Activated naive CD4-positive, alpha-beta T cell treated with anti-CD3 and anti-CD28 coated beads, Interleukin-2, amount 50 U/mL, for 16 hours (primary cell): ENCODE data around the gene VIPR2.

Experiments
- DNase-seq: peaks from one replicate; pipeline ENCODE4 v3.0.0-alpha.2; 2020

Gene VIPR2

DNA sequence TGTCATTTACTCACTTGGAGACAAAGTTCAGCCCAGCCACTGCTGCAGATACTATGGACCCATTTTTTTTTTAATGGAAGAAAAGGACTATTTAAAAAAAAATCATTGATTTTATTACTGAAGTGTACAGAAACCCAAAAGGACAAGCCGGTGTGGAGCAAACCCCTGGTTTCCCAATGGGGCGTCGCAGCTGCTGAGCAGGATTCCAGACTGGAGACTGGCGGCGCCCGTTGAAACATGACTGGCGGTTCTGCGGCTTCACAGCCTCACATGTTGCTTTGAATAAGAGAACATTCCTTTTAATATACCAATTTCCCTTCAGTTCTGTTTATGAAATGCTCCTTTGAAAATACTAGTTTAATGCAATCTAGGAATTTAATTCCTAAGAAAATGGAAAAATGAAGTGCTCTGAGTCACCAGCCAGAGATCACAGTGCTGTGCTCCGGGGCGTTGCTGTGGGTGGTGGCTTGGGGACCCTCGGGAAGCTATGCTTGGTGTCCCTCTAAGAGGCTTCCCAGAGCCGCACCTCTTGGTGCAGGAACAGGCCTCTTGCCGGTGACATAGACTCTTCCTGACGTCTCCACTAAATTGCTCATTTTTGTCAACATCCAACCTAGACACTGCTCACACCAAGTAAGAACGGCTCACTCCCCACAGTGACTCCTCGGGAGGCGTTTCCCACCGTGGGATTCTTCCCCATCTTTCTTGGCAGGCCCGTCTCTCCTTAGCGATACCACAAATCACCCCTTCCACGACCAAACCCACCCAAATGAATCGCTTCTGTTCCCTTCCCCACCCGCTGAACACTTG is 12.0 kb upstream of the VIPR2 start:
- no peak for DNase-seq

- no peak for DNase-seq
Measured at GRCh38 chr7:159155410-159155809, 10.7 kb upstream of the VIPR2 start.

GRCh38 chr7:159154243-159154642 is 9.6 kb upstream of the VIPR2 start:
- no peak for DNase-seq

- no peak for DNase-seq
Measured at GRCh38 chr7:159153511-159153910, 8.8 kb upstream of the VIPR2 start.

- DNase-seq, result no peak
Measured at GRCh38 chr7:159152816-159153215, 8.1 kb upstream of the VIPR2 start.

- DNase-seq, result no peak
Measured at GRCh38 chr7:159151231-159151630, 6.6 kb upstream of the VIPR2 start.

DNA sequence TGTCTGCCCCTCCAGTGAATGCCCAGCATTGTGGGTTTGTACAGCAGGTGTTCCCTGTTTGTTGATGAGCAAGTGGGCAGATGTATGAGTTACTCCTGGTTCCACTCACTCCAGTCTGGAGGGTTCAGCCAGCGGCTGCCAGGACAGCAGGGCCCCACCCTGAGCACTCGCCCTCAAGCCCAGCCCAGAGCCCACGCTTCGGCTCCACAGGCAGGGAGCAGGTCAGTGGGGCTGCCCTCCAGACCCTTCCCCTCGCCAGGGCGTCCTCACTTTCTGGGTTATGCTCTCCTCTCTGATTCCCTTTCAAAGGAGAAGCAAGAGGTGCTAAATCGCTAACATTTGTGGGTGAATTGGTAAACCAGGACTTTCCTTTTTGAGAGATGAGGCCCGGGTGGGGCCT is 4.8 kb upstream of the VIPR2 start:
- DNase-seq, result no peak

DNA sequence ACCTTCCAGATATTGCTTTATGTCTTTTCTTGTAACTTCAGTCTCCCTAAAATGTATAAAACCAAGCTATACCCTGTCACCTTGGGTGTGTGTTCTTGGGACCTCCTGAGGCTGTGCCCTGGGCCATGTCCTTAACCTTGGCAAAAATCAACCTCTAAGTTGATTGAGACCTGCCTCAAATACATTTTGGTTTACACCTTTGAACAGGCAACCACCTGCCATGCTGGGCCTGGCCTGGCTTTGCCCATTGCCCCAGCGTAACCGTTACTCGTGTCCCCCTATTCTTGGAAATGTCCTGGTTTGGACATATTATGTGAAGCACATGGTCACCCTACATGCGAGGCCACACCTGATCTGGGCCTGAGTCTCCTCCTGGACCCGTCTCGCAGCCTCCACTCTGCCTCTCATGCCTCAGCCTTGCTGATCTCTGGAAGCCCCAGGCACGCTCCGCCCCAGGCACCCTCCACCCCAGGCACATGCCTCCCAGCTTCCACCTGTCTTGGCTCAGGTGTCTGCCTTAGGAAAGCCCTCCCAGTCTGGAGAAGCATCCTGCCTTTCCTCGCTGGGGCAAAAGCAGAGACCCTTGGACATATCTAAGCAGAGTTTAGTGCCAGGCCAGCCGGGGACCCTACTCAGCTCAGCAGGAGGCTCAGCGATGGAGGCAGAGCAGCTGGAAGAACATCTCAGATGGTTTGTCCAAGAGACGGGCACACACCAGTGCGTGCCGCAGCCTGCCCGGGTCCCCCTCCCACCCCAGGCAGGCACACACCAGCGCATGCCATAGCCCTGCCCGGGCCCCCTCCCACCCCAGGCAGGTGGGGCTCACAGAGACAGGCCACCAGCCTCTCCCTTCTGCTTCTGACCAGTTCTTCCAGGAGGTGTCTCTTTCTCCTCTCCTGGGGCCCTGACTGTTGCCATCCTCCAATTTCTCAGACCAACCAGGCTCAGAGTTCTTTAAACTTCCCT is 4.0 kb upstream of the VIPR2 start:
- no peak for DNase-seq

DNA sequence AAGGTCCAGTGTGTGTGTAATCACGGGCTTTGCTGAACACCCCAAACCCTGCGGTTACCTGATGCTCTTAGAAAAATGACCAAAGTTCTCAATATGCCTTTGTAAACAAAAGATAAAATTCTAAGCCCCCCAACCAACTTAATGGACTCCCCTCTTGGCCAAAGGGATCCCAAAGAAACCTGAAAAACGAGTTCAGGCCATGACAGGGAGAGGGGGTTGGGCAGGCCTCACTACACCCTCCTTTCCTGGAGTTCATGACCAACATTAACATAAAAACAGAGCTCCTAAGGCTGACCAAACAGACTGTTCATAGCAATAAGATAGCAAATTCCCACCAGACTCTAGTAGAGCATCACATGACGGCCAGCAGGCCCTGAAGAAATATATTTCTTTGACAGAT is 3.0 kb upstream of the VIPR2 start:
- no peak for DNase-seq

DNA sequence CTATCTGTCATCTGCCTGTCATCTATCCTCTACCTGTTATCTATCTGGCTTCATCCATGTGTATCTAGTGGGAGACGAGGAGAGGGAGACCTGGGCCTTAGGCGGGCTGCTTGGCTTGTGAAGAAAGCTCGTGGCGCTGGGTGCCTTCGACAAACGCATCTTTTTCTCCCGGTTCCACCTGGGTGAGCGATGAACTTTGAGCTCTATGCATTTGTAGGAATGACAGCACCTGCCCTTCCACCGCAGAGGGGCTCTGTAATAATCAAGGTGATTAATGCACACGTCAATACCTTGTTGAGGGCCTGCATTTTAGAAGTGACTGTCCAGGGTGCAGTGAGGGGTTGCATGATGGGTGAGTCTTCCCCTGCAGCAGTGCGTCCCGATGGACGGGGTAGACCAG is 2.6 kb upstream of the VIPR2 start:
- DNase-seq, result no peak

GRCh38 chr7:159146084-159146858 is 1.6 kb upstream of the VIPR2 start:
- DNase-seq, result no peak

- no peak for DNase-seq
Measured at GRCh38 chr7:159145490-159145855, 806 bp upstream of the VIPR2 start.

DNA sequence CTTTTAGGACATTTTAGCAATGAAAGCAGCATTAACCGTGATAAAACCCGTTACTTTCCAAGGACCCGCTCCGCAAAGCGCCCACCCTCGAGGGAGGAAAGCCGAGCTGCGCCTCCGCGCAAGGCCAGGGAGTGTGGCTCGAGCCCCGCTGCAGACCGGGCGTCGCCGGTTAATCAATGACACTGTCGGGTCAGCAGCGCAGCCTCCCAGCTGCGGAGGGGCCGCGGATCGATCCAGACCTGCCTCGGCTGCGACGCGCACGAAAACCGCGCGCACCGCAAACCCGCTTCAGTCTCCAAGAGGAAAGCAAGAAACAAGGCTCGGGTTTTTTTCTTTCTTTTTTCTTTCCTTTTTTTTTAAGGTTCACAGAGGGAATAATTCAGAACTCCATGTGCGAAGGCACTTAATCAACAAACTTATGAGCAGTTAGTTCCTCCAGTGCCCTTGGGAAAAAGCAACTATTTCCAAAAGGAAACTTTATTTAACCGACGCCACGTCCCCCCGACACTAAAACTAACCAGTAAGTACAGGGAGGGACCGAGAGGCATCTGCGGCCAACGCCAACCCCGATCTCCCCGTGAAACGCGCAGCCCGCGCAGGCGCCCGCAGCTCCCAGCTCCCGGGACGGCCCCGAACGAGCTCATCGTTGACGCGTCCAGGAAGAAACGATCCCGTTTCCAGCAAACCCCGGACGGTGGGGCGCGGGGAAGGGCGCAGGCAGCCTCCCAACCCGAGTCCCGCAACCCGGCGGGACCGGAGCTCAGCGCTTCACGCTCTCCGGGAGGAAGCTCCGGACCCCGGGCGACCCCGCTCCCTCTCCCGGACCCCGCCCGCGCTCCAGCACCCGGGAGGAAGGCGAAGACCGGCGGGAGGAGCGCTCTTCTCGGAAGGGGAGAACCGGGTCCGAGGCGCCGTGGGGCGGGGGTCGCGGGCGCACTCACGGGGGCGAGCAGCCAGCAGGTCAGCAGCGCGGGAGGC is 598 bp downstream of the VIPR2 start:
- DNase-seq, result no peak

GRCh38 chr7:159142730-159143129 is 1.9 kb downstream of the VIPR2 start:
- DNase-seq, result no peak

DNA sequence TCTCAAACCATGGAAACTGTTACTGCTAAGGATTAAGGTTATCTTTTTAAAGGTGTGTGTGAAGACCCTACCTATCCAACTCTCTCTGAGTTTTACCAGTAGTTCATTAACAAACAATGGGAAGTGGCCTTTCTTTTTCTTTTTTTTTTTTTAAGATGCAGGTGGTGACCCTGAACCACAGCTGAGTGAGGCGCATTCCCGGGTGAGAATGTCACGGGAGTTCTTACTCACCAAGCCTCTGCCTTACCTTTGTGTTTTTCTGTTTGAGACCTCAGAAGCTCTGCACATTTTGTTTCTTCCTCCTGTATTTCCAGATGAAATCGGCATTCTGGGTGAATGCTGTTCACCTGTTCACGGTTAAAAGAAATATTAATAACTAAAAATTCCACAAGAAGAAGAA is 2.5 kb downstream of the VIPR2 start:
- DNase-seq, result no peak

DNA sequence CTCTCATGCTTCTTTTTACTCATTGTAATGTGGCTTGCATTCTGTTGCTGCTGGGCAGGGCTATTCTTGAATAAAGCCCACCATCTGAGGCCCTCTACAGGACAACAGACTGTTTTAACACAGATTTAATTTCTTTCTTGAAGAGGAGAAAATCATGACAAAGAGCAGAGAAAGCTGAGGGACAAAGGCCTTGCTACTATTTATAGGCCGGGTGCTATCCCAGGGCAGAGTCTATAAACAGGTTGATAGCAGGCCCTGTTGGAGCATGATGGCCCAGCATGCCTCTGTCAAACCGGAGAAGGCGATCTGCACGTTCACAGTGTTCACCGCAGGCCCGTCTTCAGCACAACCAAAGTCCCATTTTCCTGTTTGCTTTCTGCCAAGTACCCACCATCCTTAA is 3.0 kb downstream of the VIPR2 start:
- DNase-seq, result no peak

GRCh38 chr7:159141167-159141566 is 3.5 kb downstream of the VIPR2 start:
- no peak for DNase-seq

DNA sequence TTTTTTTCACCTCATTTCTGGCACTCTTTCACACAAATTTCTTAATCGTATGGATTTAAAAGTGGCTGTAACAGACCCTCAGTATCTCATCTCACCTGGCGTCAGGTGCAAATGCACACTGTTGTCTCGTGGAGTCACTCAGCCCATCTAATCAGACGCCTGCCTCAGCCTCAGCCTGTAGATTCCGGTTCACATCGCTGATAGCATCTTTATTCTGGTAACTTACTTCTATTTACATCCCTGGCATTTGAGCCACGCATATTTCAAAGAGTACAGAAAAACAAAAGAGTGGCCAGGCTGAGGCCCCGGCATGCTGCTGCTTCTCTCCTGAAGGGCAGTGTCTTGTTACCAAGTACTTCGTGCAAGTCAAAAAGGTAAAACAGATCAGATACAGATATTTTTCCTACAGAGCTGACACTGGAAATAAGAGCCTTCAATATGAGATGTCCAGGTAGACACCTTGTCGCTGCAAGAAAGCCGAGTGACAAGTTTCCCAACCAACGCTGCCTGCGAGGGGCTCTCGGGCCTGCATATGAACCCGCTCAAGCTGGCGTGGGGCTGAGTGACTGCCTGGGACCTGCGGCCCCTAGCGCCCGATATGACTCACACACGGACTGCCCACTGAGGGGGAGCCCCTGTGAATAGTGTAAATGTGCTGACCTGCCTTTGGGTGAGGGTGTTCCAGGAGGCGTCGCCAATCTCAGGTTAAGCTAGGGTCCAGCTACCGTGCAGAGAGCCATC is 4.3 kb downstream of the VIPR2 start:
- no peak for DNase-seq

DNA sequence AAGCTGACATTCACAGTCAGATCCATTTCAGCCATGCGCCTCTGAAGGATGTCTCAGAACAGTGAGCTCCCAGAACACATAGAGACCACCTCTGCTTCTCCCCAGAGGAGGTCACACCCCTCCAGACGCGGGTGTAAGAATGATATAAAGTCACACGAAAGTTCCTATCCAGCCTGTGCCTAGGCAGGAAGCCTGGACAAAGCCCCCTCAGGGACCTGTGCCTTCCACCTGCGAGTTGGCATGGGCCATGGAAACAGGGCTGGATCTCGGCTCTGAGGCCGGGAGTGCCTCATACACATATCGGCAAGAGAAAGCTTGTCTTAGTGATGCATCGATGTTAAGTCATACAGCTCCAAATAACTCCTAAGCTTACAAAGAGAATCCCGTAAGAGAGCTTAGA is 5.0 kb downstream of the VIPR2 start:
- DNase-seq, result no peak

DNA sequence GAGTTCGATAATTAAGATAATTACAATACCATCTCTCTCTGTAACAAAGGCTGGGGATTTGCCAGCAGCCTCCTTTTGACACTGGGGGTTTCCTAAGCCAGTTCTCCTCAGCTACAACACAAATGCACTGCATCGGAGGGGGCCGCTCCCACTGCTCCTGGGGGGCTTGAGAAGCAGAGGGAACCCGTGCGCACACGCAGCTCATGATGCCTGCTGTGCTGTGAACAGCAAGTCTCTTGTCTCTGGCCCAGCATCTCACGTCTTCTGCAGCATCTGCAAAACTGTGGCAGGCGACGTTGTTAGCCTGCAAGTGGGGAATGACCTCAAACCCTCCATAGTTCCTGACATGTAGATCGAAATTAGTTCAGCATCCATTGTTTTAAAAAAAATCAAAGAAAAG is 5.5 kb downstream of the VIPR2 start:
- DNase-seq, result no peak

GRCh38 chr7:159138508-159138907 is 6.2 kb downstream of the VIPR2 start:
- DNase-seq, result no peak
